ENCODE results near the gene ZNF784.
A peak's percentile ranks its signal among the peaks of the same experiment; 100 is the strongest.

The ZNF784 gene

DNA sequence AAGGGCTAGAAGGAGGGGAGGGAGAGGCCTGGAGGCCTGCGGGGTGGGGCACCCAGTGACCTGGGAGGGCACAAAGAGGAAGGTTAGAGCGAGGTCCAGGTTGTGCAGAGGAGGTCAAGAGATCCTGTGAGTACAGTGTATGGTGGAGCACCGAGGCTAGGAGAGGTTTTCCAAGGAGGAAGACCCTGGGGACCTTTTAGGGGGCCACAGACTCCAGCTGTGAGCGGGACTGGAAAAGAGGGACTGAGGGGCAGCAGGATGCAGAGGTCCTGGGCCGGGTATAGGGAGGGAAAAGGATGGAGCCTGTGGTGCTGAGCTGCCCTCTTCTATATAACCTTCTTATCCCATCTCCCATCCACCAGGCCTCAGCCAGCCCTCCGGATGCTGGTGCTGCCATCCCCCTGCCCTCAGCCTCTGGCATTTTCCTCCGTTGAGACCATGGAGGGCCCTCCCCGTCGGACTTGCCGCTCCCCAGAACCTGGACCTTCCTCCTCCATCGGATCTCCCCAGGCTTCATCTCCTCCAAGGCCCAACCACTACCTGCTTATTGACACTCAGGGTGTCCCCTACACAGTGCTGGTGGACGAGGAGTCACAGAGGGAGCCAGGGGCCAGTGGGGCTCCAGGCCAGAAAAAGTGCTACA, 19.9 kb upstream of the ZNF784 start:
- no peak for FAIRE-seq
- no peak for DNase-seq (ENCODE audit: insufficient read length, low spot score)

DNA sequence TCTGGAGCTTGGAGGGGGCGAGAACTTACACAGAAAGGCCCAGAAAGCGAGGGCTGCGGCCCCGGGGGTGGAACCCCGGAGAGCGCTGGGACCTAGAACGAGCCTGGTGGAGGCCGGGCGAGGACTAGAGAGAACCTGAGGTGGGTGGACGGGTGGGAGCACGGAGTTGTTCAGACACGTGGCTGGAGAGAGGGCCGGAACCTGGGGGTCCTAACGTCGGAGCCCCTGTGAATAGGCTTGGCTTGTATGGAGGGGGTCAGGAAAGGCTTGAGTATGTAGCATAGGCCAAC, 19.5 kb upstream of the ZNF784 start:
- DNase-seq (ENCODE audit: insufficient read length, low spot score) (no peak), FAIRE-seq (no peak)

DNA sequence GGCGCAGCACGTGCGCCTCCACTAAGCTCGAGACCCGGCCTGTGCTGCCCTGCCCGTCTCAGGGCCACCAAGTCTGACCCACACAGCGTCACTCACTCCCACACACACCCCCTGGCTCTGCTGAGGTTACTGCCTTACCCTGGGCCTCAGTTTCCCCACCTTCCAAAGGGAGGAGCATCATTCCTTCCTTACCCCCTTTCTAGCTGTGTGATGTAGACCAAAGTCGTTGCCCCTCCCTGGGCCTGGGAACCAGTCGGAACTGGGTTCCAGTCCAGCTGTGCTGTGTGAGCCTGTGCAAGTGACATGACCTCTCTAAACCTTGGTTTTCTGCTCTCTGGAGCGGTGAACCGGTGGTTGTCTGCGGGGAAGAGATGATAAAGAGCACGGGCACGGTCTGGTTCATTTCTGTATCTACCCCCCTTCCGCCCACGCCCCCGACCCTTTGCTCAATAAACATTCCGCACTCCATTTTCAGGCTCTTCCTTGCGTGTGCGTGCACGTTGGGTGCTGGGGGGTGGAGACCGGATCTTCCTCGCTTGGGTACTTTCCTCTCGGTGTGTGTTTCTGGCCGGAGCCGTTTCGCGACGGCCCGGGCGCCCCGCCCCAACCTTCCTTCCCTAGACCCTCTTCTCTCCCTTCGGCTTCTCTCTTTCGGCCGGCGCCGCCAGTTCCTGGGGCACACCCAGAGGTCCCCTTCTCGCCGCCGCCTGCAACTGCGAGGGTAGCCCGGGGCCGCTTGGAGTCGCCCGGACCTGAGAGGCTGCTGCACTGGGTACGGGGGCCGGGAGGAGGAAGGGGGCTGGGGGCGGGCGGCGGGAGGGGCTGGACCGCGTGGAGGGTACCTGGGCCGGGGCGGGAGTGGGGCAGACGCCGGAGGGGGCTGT, 18.9 kb upstream of the ZNF784 start, which contains the start of gene ZNF581:
Gene ZNF581 (plus strand): TSS at position 647 of the 884 bp plus-strand sequence. CDS start 923 bp downstream, outside the sequence.
- peak; percentile 64 for FAIRE-seq

DNA sequence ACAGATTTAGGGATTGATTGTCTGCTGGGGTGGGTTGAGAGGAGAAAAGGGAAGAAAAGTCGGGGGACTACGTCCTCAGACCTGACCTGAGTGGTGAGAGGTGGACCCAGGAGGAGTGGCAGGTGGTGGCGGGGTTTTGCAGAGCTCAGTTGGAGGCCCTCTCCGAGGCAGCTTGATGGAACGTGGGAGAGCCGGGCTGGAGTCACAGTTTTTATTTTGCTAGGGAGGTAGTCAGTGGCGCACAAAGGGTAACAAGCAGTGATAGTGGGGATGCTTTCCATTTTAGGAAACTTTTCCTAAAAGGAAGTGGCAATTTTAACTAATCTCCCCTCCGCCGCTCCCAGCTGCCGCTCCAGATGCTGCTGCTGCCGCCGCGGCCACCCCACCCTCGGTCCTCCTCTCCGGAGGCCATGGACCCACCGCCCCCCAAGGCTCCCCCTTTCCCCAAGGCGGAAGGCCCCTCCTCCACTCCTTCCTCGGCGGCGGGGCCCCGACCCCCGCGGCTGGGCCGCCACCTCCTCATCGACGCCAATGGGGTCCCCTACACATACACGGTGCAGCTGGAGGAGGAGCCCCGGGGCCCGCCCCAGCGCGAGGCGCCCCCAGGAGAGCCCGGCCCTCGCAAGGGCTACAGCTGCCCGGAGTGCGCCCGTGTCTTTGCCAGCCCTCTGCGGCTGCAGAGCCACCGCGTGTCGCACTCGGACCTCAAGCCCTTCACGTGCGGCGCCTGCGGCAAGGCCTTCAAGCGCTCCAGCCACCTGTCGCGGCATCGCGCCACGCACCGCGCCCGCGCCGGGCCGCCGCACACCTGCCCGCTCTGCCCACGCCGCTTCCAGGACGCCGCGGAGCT, 18.0 kb upstream of the ZNF784 start:
- FAIRE-seq: no peak
- DNase-seq (ENCODE audit: insufficient read length, low spot score): no peak

More for the DNA sequence above, 18.9 kb upstream of the ZNF784 start, which contains the start of gene ZNF581:
- peak; percentile 63 for DNase-seq (ENCODE audit: insufficient read length, low spot score)

DNA sequence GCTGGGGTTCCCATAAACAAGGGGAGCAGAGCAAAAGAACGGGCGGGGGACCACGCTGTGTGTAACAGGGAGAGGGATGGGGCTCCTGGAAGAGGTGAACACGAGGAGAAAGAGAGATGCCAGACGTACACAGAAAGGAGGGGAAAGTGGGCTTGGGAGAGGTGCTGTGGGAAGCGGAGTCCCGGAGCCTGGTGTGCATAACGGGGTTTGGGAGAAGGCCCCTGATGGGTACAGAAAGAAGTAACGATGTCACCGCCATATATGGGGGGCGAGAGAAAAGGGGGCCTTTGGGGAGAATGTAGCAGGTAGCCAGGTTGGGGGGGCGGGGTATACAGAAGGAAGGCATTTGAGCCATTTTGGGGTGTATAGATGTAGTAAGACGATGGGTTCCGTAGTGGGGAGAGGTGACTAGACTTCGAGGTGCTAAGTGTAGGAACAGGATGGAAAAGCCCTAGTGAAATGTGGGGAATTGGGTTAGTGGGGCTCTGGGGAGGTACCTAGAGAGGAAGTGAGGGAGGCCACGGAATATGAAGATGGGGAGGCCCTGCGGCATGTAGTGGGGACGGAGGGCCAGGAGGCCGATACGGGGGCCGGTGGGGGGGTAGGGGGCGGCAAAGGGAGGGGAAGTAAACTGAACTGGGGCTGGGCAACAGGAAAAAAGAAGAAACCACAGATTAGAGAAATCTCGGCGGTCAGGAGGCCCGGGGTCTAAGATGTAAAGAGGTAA, 17.2 kb upstream of the ZNF784 start:
- no peak for DNase-seq (ENCODE audit: insufficient read length, low spot score)
- no peak for FAIRE-seq

DNA sequence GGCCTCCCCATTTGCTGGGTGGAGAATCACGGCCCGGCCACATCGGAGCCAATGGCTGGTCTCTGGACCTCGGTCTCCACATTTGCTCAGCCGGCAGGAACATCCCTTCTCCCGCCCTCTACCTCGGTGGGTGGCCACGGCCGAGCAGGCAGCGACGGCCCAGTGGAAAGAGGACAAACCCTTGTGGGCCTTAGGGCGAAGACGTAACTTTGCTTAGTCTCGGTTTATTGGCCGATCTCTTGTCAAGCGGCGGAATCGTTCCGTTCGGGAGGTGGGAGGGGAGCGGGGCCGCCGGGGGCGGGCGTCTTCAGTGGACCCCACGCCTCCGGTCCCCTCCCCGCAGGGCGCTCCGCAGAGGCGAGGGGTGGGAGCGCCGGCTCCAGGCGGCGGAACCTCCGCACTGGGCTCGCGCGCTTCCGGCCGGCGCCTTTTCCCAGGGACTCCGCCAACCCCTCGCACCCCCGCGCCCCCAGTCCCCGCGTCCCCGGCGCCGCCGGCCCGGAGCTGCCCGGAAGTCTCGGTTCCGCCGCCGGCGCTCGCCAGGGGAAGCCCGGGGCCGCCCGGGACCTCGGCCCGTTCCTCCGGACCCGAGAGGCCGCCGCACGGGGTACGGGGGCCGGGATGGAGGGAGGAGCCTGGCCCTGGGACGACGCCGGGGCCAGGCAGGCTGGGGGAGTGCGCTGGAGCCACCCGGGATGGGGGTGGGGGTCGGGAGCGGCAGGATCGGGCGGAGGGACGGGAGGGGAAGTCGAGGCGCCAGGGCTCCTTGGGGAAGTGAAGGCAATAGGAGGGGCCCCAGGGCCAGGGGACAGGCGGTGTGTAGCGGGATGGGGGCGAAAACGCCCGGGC, 16.4 kb upstream of the ZNF784 start, which contains the start of gene ZNF580:
Gene ZNF580 (plus strand): TSS at position 426 of the 849 bp plus-strand sequence. CDS start 1,507 bp downstream, outside the sequence.
- FAIRE-seq: peak; percentile 82
- peak; percentile 73 for DNase-seq (ENCODE audit: insufficient read length, low spot score)

DNA sequence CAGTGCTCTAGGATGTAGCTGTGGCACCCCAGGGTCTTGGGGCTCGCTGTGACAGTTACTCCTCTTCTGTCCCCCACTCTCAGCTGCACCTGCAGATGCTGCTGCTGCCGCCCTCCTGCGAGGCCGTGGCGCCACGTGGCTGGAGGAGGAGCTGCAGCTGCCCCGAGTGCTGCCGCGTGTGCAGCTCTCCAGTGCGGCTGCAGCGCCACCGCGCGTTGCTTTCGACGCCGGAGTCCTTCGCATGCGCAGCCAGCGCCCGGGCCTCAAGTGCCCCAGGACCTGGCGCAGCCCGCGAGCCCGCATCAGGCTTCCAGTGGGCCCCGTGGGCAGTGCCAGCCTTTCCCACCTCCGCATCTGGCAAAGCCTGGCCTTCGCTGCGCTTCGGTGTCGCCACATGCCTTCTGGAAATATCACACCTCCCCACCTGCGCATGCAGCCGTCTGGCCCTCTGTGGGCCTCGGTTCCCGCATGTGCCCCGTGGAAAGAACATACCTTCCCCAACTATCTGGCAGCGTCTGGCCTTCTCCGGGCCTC, 15.7 kb upstream of the ZNF784 start:
- no peak for FAIRE-seq
- DNase-seq (ENCODE audit: insufficient read length, low spot score): no peak

DNA sequence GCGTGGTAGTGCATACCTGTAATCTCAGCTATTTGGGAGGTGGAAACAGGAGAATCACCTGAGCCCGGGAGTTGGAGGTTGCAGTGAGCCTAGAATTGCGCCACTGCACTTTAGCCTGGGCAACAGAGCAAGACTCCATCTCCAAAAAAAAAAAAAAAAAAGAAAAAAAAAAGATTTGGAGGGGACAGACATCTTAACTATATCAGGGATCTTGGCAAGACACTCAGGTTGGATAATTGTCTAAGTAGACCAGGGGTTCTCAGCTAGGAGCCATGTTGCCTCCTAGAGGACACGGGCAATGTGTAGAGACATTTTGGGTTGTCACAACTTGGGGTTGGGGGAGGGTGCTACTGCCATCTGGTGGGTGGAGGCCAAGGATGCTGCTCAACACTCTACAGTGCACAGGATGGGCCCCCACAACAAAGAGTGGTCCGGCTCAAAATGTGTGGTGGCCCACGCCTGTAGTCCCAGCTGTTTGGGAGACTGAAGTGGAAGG, 14.5 kb upstream of the ZNF784 start:
- FAIRE-seq: peak; percentile 33
- DNase-seq (ENCODE audit: insufficient read length, low spot score): no peak

DNA sequence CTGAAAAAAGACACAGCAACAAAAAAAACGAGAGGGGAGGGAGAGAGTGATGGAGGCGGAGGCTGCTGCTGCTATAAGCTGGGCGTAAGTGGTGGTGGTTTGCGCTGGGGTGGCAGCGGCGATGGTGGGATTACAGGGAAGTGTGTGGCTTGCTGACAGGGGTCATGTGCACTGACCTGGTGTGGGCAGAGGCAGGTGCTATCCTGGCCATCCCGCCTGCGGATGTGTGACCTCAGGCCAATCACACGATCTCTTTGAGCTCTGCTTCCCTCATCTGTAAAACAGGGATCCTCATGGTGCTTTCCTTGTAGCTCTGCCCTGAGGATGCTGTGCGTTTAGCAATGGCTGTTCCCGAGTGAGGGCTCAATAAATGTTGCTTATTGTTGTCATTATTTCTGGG, 13.2 kb upstream of the ZNF784 start:
- FAIRE-seq (no peak), DNase-seq (ENCODE audit: insufficient read length, low spot score) (no peak)

DNA sequence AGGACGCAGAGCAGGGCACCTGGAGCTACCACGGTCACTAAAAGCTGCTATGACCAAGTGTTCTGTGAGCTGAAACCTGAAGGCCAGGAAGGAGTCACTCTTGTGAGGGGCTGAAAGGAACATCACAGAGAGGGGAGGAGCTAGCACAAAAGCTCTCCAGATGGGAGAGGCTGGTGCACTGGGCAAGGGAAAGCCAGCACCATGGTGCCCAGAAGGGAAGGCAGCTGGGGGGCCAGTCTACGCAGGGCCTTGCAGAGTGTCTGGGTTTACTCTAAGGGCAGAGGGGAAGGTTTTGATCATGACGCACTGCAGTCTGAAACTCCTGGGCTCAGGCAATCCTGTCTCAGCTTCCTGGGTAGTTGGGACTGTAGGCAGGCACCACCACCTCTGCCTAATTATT, 12.4 kb upstream of the ZNF784 start:
- DNase-seq (ENCODE audit: insufficient read length, low spot score) (no peak), FAIRE-seq (no peak)

DNA sequence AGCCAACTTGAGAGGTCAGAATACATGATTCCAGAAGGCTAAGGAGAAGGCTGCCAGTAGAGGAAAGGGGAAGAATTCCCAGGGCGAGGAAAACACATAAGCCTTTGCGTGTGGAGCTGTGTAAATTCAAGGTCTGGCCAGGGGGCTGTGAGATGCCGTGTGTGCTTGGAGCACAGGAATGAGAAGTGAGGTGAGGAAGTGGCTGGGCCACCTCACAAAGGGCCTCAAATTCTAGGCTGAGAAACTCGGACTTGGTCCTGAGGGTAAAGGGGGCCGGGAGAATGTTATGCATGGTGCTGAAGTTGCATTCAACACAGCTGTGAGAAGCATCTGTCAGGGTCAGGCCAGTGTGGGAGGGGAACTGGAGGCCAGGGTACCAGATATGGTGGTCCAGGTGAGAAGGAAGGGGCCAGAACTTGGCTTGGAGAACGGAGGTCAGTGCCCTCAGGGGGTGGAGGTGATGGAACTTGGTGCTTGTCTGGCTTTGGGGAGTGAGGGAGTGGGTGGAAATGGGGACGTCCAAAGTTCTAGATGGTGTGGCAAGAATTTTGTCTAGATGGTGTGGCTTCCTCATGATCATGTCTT, 11.6 kb upstream of the ZNF784 start:
- FAIRE-seq (no peak), DNase-seq (ENCODE audit: insufficient read length, low spot score) (no peak)

DNA sequence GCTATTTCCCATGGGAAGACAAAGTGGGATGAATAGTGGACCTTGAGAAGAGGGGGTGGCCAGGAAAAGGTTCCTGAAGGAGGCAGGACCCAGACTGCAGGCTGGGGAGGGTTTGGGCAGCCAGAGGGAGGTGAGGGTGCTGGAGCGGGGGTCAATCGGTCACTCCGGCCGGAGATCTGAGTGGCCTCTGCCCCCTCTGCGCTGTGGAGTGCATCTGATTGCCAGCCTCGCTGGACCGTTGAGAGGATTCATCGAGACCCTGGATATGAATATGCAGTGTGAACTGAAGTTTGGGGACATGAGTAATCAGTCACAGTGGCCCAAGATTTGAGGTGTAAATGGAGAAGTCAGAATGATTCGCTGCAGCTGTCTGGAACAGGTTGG, 11.0 kb upstream of the ZNF784 start:
- no peak for FAIRE-seq
- no peak for DNase-seq (ENCODE audit: insufficient read length, low spot score)

DNA sequence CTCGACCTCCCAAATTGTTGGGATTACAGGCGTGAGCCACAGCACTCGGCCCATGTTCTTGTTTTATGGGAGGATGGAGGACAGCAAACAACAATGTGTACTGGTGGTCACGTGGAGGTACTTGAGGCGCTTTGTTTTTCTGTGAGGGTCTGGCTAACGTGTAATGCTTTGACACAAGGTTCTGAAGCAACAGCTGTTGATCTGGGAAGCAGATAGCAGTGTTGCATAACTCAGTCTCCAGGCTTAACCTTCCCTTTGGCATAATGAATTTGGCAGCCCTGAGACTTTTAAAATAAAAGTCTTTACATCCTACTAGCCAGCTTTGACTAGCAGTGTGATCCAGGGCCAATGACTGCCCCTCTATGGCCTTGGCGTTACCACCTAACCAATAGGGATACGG, 9.5 kb upstream of the ZNF784 start:
- DNase-seq (ENCODE audit: insufficient read length, low spot score) (no peak), FAIRE-seq (no peak)

DNA sequence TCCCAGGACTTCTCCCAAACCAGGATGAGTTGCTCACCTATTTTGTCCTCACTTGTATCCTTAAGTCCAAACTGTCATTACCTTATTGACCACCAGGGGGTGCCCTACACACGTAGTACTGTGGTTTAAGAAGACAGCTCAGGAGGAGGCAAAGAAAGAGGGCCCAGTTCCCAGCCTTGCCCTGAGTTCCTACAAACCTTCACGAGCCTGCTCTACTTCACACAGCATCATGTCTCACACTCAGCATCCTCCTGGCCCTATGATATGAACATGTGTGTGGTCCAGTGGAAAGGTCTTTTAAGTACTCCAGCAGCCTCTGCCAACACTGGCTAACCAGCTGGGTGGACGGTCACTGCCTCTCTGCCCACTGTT, 8.1 kb upstream of the ZNF784 start:
- peak; percentile 67 for DNase-seq (ENCODE audit: insufficient read length, low spot score)
- no peak for FAIRE-seq

DNA sequence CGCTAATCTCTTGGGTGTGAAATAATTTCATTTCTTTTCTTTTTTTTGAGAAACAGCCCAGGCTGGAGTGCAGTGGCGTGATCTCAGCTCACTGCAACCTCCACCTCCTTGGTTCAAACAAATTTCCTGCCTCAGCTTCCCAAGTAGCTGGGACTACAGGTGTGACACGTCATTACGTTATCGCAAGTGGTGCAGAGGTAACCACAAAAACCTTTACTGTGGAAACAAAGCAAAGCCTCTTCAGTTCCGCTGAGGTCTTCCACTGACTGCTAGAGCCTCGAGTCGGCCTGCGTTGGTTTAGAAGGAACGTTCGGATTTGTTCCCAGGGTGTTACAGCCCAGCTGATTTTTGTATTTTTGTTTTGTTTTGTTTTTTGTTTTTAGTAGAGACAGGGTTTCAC, 2.0 kb upstream of the ZNF784 start:
- DNase-seq (ENCODE audit: insufficient read length, low spot score): no peak
- FAIRE-seq: no peak

DNA sequence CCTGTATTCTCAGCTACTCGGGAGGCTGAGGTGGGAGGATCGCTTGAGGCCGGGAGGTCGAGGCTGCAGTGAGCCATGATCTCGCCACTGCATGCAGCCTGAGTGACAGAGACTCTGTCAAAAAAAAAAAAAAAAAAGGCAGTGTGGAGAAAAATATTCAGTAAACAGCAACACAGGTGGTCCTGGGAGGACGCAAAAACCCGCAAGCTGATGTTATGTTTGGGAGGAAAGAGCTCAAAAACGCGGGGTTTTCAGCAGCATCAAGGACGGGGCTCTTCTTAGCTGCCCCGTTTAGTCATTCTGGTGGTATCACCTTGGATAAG, 599 bp upstream of the ZNF784 start:
- DNase-seq (ENCODE audit: insufficient read length, low spot score): no peak
- FAIRE-seq: no peak

DNA sequence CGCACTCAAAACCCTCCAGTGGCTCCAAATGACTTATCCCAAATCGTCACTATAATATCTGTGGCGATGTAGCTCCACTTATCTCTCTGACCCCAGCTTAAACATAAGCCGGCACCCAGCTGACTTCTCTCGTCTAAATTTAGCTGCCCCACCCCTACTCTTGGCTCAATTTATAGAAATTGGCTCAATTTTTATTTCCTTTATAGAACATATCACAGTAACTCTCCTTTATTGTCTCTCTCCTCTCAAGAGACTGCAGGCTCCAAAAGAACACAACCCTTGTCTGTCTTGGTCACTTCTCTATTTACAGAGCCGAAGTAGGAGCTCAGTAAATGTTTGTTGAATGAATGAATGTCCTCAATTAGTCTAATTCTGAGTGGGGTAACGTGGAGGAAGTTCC, 805 bp downstream of the ZNF784 start:
- FAIRE-seq (no peak), DNase-seq (ENCODE audit: insufficient read length, low spot score) (no peak)

DNA sequence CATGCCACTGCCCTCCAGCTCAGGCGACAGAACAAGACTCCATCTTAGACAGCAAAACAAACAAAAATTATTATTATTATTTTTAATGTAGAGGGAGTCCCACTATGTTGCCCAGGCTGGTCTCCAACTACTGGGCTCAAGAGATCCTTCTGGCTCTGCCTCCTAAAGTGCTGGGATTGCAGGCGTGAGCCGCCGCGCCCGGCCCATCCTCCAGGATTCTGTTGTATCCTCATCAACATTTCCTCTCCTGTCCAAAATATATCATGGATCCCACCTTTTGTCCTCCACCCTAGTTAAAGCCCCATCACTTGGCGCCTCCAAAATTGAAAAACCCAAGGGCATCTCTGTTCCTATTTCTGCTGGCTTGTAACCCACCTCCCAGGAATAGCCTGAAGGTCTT, 1.2 kb downstream of the ZNF784 start:
- DNase-seq (ENCODE audit: insufficient read length, low spot score) (no peak), FAIRE-seq (no peak)
